ENCODE results near the gene TMEM267. TPM values are rescaled to one million over a fixed set of nuclear protein-coding genes. Genes with fewer than 3 reads are reported as not detected.
A peak's percentile ranks its signal among the peaks of the same experiment; 100 is the strongest.

TMEM267 gene
- total and polyA plus RNA-seq, 10 of the 15 experiments (the other 5 are each of a cell fraction or from before 2014, with no cell fraction given): 7.7 to 37.3 (median 13.3) TPM

DNA sequence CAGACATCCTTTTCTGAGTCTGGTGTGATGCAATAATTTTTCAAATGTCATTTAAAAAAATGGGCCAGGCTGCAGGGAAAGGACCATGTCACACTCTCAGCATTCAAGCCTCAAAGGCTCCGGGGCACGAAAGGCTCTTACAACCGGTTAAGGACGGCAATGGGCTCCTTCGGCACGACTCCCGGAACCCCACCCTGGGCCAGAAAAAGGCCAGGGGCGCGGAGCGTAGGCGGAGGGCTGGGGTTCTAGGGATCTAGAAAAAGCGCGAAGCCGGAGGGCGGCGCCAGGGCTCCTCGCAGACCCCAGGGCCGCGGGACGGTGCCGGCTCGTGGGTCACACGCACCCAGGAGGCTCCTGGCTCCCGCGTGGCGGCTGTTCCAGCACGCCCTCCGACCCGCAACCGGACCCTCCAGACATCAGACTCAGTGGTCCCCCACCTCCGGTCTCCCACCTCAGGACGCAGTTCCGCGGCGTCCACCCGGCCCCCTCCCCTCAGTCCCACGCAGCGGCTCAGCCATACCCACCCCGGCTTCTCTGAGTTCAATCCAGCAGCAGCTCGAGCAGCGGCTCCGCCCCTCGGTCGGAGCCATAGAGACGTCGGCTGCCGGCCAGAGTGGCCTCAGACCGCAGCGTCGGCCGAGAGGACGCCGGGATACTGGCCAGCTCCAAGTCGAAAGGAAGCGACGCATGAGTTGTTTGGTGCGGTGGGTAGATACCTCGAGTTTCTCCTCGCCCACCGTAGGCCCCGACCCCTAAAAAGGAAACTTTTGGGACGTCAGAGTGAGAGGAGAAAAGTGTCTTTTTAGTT lies at the start of gene TMEM267 (continued):
- TF ChIP-seq, protein P1, sequence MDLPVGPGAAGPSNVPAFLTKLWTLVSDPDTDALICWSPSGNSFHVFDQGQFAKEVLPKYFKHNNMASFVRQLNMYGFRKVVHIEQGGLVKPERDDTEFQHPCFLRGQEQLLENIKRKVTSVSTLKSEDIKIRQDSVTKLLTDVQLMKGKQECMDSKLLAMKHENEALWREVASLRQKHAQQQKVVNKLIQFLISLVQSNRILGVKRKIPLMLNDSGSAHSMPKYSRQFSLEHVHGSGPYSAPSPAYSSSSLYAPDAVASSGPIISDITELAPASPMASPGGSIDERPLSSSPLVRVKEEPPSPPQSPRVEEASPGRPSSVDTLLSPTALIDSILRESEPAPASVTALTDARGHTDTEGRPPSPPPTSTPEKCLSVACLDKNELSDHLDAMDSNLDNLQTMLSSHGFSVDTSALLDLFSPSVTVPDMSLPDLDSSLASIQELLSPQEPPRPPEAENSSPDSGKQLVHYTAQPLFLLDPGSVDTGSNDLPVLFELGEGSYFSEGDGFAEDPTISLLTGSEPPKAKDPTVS (IDR thresholded peaks at IDR 0.05; ENCODE audit: low read depth, low read length): no peak
- no peak for TF ChIP-seq ZZZ3 (IDR thresholded peaks at IDR 0.05; ENCODE audit: control insufficient read depth, insufficient read length, low read depth)
- 0 out of 2 replicates have a peak, but pooled peaks have one; percentile 59 for TF ChIP-seq GATAD2B (conservative IDR thresholded peaks at IDR 0.05; ENCODE audit: low read depth)
- TF ChIP-seq RBBP5 (conservative IDR thresholded peaks at IDR 0.05): no peak; the same call in 1 of the 2 replicates
- peak; percentile 75; the same call in 1 of the 2 replicates for TF ChIP-seq CREM (IDR thresholded peaks at IDR 0.05; ENCODE audit: low read depth)
- no peak; the same call in none of the 2 replicates for TF ChIP-seq EED (IDR thresholded peaks at IDR 0.05; ENCODE audit: low read depth)
- peak; percentile 86; the same call in 1 of the 2 replicates for TF ChIP-seq POLR2AphosphoS2 (IDR thresholded peaks at IDR 0.05; ENCODE audit: low read depth, low read length)
- TF ChIP-seq NR2F1 (conservative IDR thresholded peaks at IDR 0.05): peak; percentile 64; the same call in 1 of the 2 replicates
- TF ChIP-seq NFYB (IDR thresholded peaks at IDR 0.05; ENCODE audit: insufficient read depth, low read depth, low read length): no peak
- TF ChIP-seq ZNF217 (IDR thresholded peaks at IDR 0.05): no peak
- 0 out of 2 replicates have a peak, but pooled peaks have one; percentile 50 for TF ChIP-seq MTA2 (IDR thresholded peaks at IDR 0.05; ENCODE audit: low read depth)
- TF ChIP-seq, protein P2, sequence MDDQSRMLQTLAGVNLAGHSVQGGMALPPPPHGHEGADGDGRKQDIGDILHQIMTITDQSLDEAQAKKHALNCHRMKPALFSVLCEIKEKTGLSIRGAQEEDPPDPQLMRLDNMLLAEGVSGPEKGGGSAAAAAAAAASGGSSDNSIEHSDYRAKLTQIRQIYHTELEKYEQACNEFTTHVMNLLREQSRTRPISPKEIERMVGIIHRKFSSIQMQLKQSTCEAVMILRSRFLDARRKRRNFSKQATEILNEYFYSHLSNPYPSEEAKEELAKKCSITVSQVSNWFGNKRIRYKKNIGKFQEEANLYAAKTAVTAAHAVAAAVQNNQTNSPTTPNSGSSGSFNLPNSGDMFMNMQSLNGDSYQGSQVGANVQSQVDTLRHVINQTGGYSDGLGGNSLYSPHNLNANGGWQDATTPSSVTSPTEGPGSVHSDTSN (IDR thresholded peaks at IDR 0.05; ENCODE audit: insufficient replicate concordance, low read depth, low read length): no peak
- peak; percentile 77; the same call in 1 of the 3 replicates for TF ChIP-seq POU2F2 (IDR thresholded peaks at IDR 0.05; ENCODE audit: borderline replicate concordance, low read depth, low read length)
- no peak for TF ChIP-seq HDAC2 (IDR thresholded peaks at IDR 0.05)
- no peak for TF ChIP-seq PAX8 (IDR thresholded peaks at IDR 0.05)
- TF ChIP-seq CHD2 (IDR thresholded peaks at IDR 0.05; ENCODE audit: borderline replicate concordance, low read depth, low read length): 0 out of 2 replicates have a peak, but pooled peaks have one; percentile 41
- peak; percentile 41; the same call in 1 of the 2 replicates for TF ChIP-seq PAX5 (IDR thresholded peaks at IDR 0.05; ENCODE audit: borderline replicate concordance, low read depth, low read length)
- TF ChIP-seq TCF7 (IDR thresholded peaks at IDR 0.05; ENCODE audit: borderline replicate concordance): no peak; the same call in 1 of the 2 replicates
- peak; percentile 93 for TF ChIP-seq POLR2AphosphoS5 (IDR thresholded peaks at IDR 0.05; ENCODE audit: low read length)
- TF ChIP-seq, protein P3, sequence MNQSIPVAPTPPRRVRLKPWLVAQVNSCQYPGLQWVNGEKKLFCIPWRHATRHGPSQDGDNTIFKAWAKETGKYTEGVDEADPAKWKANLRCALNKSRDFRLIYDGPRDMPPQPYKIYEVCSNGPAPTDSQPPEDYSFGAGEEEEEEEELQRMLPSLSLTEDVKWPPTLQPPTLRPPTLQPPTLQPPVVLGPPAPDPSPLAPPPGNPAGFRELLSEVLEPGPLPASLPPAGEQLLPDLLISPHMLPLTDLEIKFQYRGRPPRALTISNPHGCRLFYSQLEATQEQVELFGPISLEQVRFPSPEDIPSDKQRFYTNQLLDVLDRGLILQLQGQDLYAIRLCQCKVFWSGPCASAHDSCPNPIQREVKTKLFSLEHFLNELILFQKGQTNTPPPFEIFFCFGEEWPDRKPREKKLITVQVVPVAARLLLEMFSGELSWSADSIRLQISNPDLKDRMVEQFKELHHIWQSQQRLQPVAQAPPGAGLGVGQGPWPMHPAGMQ (IDR thresholded peaks at IDR 0.05; ENCODE audit: borderline replicate concordance): no peak
- TF ChIP-seq HDGF (IDR thresholded peaks at IDR 0.05): peak; percentile 63
- TF ChIP-seq, protein P4, sequence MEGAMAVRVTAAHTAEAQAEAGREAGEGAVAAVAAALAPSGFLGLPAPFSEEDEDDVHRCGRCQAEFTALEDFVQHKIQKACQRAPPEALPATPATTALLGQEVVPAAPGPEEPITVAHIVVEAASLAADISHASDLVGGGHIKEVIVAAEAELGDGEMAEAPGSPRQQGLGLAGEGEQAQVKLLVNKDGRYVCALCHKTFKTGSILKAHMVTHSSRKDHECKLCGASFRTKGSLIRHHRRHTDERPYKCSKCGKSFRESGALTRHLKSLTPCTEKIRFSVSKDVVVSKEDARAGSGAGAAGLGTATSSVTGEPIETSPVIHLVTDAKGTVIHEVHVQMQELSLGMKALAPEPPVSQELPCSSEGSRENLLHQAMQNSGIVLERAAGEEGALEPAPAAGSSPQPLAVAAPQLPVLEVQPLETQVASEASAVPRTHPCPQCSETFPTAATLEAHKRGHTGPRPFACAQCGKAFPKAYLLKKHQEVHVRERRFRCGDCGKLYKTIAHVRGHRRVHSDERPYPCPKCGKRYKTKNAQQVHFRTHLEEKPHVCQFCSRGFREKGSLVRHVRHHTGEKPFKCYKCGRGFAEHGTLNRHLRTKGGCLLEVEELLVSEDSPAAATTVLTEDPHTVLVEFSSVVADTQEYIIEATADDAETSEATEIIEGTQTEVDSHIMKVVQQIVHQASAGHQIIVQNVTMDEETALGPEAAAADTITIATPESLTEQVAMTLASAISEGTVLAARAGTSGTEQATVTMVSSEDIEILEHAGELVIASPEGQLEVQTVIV (IDR thresholded peaks at IDR 0.05; ENCODE audit: borderline replicate concordance, partially characterized antibody): no peak
- peak; percentile 54; the same call in 1 of the 2 replicates for TF ChIP-seq DPF2 (IDR thresholded peaks at IDR 0.05)
- TF ChIP-seq HDAC6 (IDR thresholded peaks at IDR 0.05; ENCODE audit: unreplicated experiment): no peak

Data from GM12878 (cell line).